GM21619 (cell line): ENCODE results near the gene OSBPL5.
"Not testable (repeated sequence)": the region's sequence is repeated elsewhere in the genome, so short reads cannot be mapped to it uniquely, and the experiment has no call there.

Experiments used
- ATAC-seq: cut with Tn5 transposase; IDR thresholded peaks from one replicate; pipeline ENCODE4 v1.9.1; 2021; ENCODE audit not compliant: unreplicated experiment

Gene OSBPL5

DNA sequence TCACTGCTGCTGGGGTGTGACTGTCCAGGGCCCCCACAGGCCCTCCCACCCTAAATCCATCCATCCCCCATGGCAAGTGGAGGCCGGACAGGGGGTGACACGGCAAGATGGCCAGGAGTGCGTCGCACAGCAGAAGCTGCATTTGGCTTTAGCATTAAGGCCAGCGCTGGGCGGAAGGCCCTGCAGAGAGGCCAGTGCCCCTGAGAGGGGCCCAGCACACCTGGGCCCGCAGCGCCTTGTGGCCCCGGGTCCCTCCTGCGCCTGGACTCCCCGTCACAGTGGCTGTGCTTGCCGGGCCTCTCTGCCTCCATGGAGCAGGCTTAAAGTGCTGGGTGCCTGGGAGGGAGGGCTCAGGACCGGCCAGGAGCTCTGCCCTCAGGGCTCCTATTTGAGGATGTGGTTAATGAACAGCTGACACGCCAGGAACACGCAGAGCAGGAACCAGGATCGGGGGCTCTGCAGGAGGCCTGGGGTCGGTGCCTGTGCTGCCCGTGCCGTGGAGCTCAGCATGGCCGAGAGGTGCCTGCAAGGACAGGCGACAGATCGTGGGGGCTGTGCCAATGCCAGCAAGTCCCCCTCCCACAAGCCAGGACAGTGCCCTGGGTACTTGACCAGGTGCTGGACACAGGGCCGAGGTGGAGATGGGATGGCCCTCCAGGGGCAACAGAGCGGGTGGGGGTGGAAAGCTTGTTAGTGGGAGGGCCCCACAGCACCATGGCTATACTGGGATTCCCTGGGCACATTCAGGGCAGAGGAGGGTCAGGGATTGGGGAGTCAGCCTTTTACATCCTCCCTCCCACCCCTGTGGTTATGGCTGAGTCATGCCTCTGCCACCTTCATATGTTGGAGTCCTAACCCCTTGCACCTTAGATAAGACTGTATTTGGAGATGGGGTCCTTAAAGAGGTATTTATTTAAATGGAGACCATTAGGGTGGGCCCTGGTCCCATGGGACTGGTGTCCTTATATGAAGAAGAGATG is 77.0 kb downstream of the OSBPL5 start:
- no peak for ATAC-seq

DNA sequence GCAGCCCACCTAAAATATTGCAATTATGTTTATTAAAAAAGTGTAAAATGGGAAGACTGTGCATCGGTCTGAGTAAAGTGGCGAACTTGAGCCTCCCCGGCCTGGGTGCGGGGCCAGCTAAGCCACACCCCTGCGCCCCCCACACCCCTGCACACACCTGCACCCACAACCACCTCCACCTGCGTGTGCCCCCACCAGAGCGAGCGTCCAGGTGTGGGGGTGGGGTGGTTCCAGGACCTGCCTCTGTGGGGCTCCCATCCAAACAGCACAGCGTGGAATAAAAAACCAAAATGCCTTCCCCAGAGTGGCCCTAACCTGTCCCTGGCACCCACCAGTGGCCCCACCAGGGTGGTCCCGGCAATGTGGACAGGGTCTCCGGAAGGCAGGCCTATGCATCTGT is 77.7 kb downstream of the OSBPL5 start:
- no peak for ATAC-seq

DNA sequence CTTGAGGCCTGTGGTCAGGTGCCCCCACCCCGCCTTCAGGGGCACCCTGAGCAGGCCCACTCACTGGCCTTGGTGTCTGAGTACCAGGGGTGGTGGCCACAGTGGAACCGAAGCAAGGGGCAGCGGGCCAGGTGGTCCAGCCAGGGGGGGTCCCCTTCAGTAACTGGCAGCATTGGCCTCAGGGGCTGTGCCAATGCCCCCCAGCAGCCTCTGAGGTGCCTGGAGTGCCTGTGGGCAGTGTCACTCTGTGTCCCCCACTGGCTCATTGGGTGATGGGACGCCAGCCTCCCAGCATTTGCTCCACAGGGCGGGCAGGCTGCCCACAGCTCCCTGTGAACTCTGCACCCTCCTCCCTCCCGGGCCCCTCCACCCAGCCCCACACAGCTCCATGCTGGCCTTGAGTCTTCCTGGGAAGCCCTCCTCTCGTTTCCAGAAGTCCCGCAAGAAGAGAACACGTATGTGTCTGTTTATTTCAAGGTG is 78.4 kb downstream of the OSBPL5 start:
- no peak for ATAC-seq

DNA sequence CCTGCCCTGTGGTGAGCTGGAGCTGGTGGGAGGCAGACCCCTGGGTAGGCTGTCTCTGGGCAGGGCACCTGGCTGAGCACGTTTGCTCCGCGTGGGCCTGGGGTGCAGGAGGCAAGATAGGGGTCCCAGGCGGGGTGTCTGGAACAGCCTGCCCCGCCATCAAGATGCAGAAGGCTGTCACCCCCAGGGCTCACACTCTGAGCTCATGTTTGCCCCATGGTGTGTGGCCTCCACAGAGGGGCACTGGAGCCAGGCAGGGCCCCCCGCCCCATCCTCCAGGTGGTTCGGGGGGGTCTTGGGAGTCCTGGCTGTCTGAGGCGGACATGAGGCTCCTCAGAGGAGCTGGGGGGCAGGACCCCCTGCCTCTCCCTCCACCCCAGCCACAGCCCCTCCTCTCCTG is 79.0 kb downstream of the OSBPL5 start:
- ATAC-seq, result no peak

DNA sequence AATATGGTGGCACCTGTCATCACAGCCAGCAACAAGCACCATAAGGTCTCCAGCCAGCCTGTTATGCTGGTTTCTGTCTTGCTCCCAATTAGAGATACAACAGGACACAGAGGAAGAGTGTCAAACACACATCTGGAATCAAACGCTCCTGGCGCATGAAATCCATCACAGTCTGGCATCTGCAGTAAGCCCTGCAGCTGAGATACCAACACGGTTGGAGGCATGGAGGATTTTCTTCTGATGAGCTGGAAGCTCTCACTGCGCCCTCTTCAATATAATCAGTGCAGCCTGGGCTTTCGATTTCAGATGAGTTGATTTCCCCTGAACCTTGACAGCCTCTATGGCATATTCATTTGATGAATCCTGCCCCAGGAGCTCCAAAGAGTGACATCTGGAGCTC is 80.1 kb downstream of the OSBPL5 start:
- ATAC-seq, result no peak

DNA sequence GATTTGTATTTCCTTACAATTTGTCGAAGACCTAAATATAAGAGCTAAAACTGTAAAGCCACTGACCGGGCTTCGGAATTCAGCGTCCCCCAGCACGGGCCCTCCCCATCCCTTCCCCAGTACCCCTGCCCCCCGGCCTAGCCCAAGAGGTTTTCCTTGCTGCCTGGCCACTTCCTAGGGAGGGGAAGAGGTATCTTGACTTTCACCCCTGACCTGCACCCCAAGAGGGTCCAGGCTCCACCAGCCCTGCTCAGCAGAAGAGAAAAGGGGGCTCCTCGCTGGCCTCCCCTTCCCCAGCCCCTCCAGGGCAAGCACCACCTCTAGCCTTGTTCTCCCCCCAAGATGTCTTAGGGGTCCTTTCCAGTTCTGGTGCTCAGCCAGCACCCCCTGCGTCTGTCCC is 81.8 kb downstream of the OSBPL5 start:
- ATAC-seq, result no peak

DNA sequence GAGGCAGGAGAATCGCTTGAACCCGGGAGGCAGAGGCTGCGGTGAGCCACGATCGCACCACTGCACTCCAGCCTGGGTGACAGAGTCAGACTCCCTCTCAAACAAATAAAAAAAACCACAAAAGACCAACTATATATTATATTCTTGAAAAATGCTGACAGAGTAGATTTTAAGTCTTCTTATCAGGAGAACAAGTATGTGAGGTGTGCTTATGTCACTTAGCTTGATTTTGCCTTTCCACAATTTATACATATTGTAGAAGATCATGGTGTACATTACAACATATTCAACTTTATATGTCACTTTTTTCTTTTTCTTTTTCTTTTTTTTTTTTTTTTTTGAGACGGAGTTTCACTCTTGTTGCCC is 83.7 kb downstream of the OSBPL5 start:
- no peak for ATAC-seq

DNA sequence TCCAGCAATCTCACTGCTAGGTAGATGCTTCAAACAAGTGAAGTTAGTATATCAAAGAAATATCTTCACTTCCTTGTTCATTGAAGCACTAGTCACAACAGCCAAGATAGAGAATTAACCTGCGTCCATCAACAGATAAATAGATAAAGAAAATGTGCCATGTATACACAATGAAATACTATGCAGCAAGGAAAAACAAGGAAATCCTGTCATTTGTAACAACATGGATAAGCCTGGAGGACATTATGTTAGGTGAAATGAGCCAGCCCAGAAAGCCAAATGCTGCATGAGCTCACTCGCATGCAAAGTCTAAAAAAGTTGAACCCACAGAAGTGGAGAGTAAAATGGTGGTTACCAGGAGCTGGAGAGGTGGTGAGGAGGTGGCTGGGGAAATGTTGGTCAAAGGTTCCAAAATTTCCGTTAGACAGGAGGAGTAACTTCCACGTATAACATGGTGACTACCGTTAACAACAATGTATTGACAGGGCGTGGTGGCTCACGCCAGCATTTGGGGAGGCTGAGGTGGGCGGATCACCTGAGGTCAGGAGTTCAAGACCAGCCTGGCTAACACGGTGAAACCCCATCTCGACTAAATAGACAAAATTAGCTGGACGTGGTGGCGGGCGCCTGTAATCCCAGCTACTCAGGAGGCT is 84.3 kb downstream of the OSBPL5 start:
- no peak for ATAC-seq

DNA sequence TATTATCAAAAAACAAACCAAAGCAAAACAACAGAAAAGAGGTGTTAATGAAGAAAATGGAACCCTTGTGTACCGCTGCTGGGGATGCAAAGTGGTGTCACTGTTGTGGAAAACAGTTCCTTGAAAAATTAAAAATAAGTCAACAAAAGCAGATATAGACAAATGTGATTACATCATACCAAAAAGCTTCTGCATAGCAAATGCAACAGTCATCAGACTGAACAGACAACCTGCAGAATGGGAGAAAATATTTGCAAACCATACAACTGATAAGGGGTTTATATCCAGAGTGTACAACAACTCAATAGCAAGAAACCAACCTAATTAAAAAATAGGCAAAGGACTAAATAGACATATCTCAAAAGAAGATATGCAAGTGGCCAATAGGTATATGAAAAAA is 85.0 kb downstream of the OSBPL5 start:
- no peak for ATAC-seq

DNA sequence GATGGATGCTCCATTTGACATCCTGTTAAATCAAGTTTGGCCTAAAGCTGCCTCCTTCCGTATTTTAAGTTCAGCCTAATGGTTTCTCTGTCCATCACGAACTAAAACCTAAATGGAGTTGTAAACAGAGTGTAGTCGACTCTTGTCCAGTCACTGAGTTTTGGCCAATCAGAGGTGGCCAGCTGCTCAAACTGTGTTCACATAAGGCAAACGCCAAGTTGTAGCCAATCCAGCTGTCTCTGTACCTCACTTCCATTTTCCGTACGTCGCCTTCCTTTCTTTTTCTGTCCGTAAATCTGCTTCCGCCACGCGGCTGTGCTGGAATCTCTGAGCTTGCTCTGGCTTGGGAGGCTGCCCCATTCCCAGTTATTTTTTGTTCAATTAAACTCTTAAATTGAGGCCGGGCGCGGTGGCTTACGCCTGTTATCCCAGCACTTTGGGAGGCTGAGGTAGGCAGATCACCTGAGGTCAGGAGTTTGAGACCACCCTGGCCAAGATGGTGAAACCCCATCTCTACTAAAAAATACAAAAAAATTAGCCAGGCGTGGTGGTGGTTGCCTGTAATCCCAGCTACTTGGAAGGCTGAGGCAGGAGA is 87.2 kb downstream of the OSBPL5 start:
- no peak for ATAC-seq

DNA sequence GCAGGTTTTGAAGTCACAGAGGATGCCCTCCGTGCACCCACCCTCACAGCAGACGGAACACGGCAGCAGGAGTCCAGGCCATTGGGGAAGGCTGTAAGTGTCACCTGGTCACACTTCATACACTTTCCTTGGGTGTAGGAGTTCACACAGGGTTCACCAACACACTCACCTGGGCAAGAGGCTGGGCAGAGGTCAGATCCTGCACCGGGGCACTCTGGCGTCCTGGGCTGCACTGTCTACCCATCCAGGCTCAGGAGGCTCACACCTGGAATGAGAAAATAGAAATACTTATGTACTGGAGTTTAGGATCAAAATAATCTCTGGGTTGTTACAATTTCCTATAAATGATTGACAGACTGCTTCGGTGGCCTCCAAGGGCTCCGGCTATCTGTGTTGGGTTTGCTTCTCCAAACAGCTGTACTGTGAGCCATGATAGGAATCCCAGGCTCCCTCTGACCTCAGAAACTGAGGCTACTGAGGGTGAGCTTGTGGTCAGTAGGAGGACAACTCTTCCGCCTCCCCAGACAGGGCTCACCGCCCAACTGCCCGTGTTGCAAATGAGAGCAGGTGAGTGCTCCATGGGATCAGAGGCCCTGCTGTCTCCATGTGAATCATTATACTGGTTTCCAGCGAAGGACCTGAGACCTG is 87.8 kb downstream of the OSBPL5 start:
- ATAC-seq, result no peak

DNA sequence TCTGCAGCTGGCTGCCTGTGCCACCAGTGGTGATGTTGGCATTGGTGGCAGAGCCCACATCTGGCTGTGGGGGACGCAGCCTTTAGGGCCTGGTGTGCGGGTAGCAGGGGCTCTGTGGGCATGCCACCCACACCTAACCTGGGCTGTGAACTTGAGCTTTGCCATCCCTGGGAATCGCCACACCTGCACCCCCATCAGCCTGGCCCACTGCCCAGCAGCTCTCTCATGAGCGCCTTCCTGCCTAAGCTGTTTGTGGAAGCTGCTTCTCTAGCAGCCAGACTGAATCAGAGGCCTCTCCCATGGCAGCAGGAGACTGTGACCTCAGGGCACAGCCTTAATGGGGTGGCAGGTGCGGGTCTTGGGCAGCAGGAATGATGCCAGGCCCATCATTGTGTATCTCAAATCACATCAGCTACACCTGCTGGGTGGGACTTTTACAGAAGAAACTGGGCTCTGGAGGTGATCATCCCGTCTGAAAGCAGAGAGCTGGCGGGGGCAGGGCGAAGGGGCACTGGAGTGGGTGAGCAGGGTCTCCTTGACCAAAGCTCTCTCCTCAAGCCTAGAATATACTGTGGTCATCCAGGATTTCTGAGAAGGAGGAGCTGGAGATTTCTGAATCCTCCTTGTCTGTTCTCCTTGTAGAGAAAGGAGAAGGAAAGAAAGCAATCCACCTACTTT is 90.1 kb downstream of the OSBPL5 start:
- ATAC-seq, result no peak

DNA sequence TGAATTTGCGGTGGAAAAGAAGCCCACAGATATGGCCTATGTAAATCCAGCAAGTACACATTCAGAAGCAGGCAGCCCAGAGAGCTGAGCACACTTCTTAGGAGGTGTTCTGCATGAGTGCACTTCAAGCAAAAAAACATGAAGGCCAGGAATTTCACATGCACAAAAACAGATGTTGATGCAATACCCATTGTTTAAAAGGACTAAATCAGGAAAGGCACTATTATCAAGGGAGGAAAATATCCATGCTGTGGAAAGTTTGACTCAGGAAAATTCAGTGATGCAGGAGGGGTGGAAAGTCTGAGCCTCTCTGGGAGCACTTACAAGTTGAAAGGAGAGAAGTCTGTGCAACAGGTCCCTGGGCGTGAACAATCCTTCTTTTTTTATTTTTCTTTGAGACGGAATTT is 92.1 kb downstream of the OSBPL5 start:
- no peak for ATAC-seq

DNA sequence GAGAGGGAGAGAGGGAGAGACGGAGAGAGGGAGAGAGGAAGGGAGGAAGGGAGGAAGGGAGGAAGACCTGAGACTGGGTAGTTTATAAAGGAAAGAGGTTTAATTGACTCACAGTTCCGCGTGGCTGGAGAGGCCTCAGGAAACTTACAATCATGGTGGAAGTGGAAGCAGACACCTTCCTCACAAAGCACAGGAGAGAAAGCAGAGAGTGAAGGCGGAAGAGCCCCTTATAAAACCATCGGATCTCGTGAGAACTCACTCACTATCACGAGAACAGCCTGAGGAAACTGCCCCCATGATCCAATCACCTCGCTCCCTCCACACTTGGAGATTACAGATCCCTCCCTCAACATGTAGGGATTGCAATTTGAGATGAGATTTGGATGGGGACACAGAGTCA is 95.7 kb downstream of the OSBPL5 start:
- ATAC-seq, result no peak

DNA sequence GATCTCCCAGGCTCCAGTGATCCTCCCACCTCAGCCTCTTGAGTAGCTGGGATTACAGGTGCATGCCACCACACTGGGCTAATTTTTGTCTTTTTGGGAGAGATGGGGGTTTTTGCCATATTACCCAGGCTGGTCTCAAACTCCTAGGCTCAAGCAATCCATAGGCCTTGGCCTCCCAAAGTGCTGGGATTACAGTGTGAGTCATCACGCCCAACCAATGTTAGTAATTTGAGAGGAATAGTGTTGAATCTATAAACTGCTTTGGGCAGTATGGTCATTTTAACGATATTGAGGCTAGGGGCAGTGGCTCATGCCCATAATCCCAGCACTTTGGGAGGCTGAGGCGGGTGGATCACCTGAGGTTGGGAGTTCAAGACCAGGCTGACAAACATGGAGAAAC is 98.8 kb downstream of the OSBPL5 start:
- not testable (repeated sequence) for ATAC-seq

DNA sequence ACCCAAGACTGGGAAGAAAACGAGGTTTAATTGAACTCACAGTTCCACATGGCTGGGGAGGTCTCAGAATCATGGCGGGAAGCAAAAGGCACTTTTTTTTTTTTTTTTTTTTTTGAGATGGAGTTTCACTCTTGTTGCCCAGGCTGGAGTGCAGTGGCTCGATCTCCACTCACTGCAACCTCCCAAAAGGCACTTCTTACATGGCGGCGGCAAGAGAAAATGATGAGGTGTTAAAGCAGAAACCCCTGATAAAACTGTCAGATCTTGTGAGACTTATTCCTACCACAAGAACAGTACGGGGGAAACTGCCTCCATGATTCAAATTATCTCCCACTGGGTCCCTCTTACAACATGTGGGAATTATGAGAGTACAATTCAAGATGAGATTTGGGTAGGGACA is 100.4 kb downstream of the OSBPL5 start:
- not testable (repeated sequence) for ATAC-seq

DNA sequence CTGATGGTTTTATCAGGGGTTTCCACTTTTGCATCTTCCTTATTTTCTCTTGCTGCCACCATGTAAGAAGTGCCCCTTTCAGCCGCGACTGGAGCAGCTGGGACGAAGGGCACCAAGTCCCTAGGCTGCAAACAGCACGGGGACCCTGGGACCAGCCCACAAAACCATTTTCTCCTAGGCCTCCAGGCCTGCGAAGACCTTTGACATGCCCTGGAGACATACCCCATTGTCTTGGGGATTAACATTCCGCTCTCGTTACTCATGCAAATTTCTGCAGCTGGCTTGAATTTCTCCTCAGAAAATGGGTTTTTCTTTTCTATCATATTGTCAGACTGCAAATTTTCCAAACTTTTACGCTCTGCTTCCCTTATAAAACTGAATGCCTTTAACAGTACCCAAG is 101.2 kb downstream of the OSBPL5 start:
- not testable (repeated sequence) for ATAC-seq

DNA sequence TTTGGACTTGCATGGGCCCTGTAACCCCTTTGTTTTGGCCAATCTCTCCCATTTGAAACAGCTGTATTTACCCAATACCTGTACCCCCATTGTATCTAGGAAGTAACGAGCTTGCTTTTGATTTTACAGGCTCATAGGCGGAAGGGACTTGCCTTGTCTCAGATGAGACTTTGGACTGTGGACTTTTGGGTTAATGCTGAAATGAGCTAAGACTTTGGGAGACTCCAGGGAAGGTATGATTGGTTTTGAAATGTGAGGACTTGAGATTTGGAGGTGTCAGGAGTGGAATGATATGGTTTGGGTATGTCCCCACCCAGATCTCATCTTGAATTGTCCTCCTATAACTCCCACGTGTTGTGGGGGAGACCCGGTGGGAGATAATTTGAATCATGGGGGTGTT is 101.7 kb downstream of the OSBPL5 start:
- not testable (repeated sequence) for ATAC-seq

DNA sequence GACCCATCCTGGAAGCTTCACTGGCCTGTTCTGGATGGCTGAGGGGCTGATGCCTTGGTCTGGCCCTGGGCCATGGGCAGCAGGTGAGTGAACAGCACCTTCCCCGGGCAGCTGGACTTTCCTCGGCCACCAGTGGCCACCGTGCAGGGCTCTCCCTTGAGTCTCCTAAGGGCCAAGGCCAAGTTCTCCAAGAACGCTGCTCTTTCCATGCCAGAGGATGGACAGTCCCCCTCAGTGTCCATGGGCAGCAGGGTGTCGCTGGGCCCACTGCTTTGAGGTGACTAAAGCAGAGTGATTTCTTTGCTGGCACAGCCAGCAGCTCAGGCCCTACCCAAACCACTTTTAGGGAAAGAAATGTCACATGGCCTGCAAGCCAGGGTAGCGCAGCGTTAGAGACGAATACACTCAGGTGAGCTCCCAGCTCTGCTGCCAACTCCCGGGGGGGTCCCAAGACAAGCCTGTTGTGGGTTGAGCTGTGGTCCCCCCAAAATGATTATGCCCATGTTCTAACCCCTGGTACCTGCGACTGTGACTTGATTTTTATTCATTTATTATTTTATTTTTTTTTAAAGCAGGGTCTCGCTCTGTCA is 104.6 kb downstream of the OSBPL5 start:
- ATAC-seq, result no peak
